WI38 (cell line): ENCODE measurements around the gene ANK2.

Source experiments
- H3K4me3 ChIP-seq: 2 replicates; pipeline ENCODE4 v1.5.1; 2011; ENCODE audit warnings: low read depth, mild to moderate bottlenecking, control low read depth, low read length
- CTCF ChIP-seq: IDR thresholded peaks from 2 replicates; pipeline ENCODE4 v1.5.1; 2012; ENCODE audit warnings: low read depth, mild to moderate bottlenecking, control low read depth, low read length

Gene ANK2

GRCh38 chr4:113405874-113406722 is 356.6 kb downstream of the ANK2 start:
- no peak for TF ChIP-seq CTCF

GRCh38 chr4:113406723-113407016 is 357.2 kb downstream of the ANK2 start:
- TF ChIP-seq CTCF = no peak

More at GRCh38 chr4:113405874-113406722, 356.6 kb downstream of the ANK2 start:
- no peak overlapping the region for H3K4me3 ChIP-seq

GRCh38 chr4:113407409-113407808 is 358.0 kb downstream of the ANK2 start:
- H3K4me3 ChIP-seq = no peak overlapping the region
- no peak for TF ChIP-seq CTCF

More at GRCh38 chr4:113406723-113407016, 357.2 kb downstream of the ANK2 start:
- no peak overlapping the region for H3K4me3 ChIP-seq

- H3K4me3 ChIP-seq = no peak overlapping the region
- TF ChIP-seq CTCF = no peak
Measured at GRCh38 chr4:113409181-113409580, 359.7 kb downstream of the ANK2 start.

- no peak overlapping the region for H3K4me3 ChIP-seq
- TF ChIP-seq CTCF = no peak
Measured at GRCh38 chr4:113410686-113411085, 361.2 kb downstream of the ANK2 start.

GRCh38 chr4:113411496-113411938 is 362.1 kb downstream of the ANK2 start:
- H3K4me3 ChIP-seq = no peak overlapping the region
- peak; percentile 22; the same call in 1 of the 2 replicates for TF ChIP-seq CTCF

GRCh38 chr4:113419631-113420030 is 370.2 kb downstream of the ANK2 start:
- no peak overlapping the region for H3K4me3 ChIP-seq
- no peak for TF ChIP-seq CTCF
